Naive B cell (primary cell): Measurements from ENCODE around the gene BRICD5. TPM values are rescaled to one million over a fixed set of nuclear protein-coding genes. Genes with fewer than 3 reads are reported as not detected.

ENCODE experiments used
- ATAC-seq, 2 donors: fragments of 150-1000 bp; cut with Tn5 transposase; 2 replicates each; pipeline ENCODE4 v1.10.0; 2021; ENCODE audit warnings: low read depth in 2 of 2, mild to moderate bottlenecking in 2 of 2, moderate library complexity in 2 of 2
- DNase-seq: peaks from one replicate; pipeline ENCODE4 v3.0.0; 2022
- H3K27ac Mint-ChIP-seq, 6 donors: one replicate each; pipeline ENCODE4 v1.8.0; 2020 to 2022; ENCODE audit warnings: mild to moderate bottlenecking in 6 of 6, mixed read lengths in 6 of 6, moderate library complexity in 5 of 6, inconsistent platforms in 2 of 6
- H3K27me3 Mint-ChIP-seq, 3 donors: one replicate each; pipeline ENCODE4 v1.8.0; 2021 to 2022; ENCODE audit warnings: mixed read lengths in 3 of 3, mild to moderate bottlenecking in 1 of 3
- H3K36me3 Mint-ChIP-seq, 2 donors: one replicate each; pipeline ENCODE4 v1.8.0; 2020 to 2022; ENCODE audit warnings: mixed read lengths in 2 of 2, inconsistent platforms in 1 of 2, mild to moderate bottlenecking in 1 of 2
- H3K4me1 Mint-ChIP-seq, 3 donors: one replicate each; pipeline ENCODE4 v1.8.0; 2020 to 2022; ENCODE audit warnings: mixed read lengths in 3 of 3, inconsistent platforms in 1 of 3, mild to moderate bottlenecking in 1 of 3, moderate library complexity in 1 of 3
- H3K4me3 Mint-ChIP-seq, 8 donors: one replicate each; pipeline ENCODE4 v1.8.0; 2020 to 2022; ENCODE audit warnings: mild to moderate bottlenecking in 8 of 8, mixed read lengths in 8 of 8, moderate library complexity in 8 of 8, inconsistent platforms in 2 of 8
- H3K9me3 Mint-ChIP-seq, 7 donors: one replicate each; pipeline ENCODE4 v1.8.0; 2020 to 2022; ENCODE audit warnings: mixed read lengths in 7 of 7, mild to moderate bottlenecking in 5 of 7, inconsistent platforms in 2 of 7, moderate library complexity in 1 of 7
- polyA plus RNA-seq, 6 donors: library from polyadenylated mRNA; unstranded; fragments of 300-500 nt; fragmentation: Illumina TruSeq; gene quantifications; one replicate each; pipeline ENCODE4 v1.2.3, GENCODE V29; 2021; ENCODE audit warnings: low read depth in 6 of 6

The BRICD5 gene
- polyA plus RNA-seq, 6 donors from 2014 or later: 0.48 to 0.49 TPM; not detected in 4

DNA sequence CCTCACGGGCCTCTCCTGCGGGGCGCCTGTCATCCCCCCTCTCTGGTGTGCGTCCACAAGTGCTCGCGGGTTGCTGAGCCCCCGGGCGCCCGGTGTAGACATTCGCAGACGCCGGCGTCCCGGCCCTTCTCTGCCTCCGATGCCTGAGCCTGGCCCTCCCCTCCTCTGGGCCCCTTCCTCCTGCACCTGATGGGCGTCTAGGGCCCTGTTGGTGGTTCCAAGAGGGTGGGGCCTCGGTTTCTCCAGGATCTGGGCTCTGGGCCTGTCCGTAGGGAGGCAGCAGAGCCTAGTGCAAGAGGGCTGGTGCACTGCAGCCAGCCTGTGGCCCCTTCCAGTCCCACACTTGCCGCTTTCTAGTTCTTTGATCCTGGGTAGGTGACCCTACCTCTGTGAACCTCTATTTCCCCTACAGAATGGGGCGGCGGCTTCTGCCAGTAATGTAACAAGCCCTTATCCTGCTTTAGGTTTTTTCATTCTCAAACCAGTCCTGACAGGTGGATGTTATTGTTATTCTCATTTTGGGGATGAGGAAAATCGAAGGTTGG, 13.4 kb upstream of the BRICD5 start:
- no peaks in the 10 kb centered on the region for H3K27me3 Mint-ChIP-seq
- DNase-seq (no peak), ATAC-seq (peak; percentile 3 to 7)
- H3K4me3 Mint-ChIP-seq: peak overlapping the region; percentile 70 to 92 (median 84)
- peak overlapping the region in 4 of 6 donors; percentile 28 to 78 (median 62) for H3K27ac Mint-ChIP-seq
- peaks cover 0 to 21% (median 21%) of the 10 kb centered on the region in 3 donors for H3K4me1 Mint-ChIP-seq
- no peaks in the 10 kb centered on the region for H3K36me3 Mint-ChIP-seq
- no peaks in the 10 kb centered on the region for H3K9me3 Mint-ChIP-seq

DNA sequence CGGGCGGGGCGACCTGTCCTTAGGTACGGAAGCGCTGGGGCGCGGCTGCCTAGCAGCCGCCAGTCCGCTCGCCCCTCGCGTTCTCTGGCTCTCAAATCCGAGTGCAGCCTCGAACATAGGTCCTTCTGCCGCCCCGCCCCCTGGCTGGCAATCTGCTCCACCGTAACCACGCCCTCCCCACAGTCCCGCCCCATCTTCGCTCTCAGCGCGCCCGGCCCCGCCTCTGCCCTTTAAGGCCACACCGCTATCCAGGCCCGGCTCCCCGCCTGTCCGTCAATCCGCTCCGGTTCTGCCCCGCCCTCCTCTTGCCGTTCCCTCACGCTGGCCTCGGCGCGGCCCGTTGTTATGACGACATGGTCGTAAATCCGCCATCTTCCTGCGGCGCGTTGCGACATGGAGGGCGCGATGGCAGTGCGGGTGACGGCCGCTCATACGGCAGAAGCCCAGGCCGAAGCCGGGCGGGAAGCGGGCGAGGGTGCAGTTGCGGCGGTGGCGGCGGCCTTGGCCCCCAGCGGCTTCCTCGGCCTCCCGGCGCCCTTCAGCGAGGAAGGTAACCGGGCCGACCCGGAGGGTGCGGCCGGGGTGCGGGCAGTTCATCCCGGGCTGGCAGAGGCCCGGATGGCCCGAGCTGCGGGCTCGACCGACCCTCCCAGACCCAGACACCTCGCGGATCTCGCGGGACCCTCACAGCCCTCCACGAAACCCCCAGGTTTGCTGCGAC, 12.7 kb upstream of the BRICD5 start, which contains the start of gene E4F1:
Gene E4F1 (plus strand): TSS at position 371 of the 721 bp plus-strand sequence. CDS start 23 bp downstream, at position 394.
- no peaks in the 10 kb centered on the region for H3K36me3 Mint-ChIP-seq
- H3K27ac Mint-ChIP-seq: peak within 1 kb of the TSS; percentile 44 to 89 (median 68)
- peak within 1 kb of the TSS; percentile 75 to 94 (median 87) for H3K4me3 Mint-ChIP-seq
- ATAC-seq (peak; percentile 96 to 97), DNase-seq (peak; percentile 99)
- H3K9me3 Mint-ChIP-seq: no peaks in the 10 kb centered on the region
- H3K4me1 Mint-ChIP-seq: peaks cover 0 to 21% (median 21%) of the 10 kb centered on the region in 3 donors
- H3K27me3 Mint-ChIP-seq: no peaks in the 10 kb centered on the region

DNA sequence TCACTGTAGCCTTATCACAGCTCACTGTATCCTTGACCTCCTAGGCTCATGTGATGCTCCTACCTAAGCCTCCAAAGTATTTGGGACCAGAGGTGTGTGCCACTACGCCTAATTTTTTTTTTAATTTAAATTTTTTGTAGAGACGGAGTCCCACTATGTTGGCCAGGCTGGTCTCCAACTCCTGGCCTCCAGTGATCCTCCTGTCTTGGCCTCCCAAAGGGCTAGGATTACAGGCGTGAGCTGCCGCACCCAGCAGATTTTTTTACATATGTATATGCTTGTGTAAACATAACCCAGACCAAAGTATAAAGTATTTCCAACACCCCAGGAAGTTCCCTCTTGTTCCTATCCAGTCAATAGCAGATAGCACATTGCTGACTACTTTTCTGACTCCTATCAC, 5.7 kb upstream of the BRICD5 start:
- Mint-ChIP-seq H3K9me3 (no peaks in the 10 kb centered on the region), H3K27me3 (no peaks in the 10 kb centered on the region), H3K4me3 (peak overlapping the region in 7 of 8 donors; percentile 55 to 94 (median 87)), H3K36me3 (no peaks in the 10 kb centered on the region), H3K4me1 (peaks cover 10 to 18% (median 11%) of the 10 kb centered on the region in 3 donors), H3K27ac (peak overlapping the region in 1 of 6 donors; percentile 82)
- ATAC-seq (no peak), DNase-seq (no peak)

DNA sequence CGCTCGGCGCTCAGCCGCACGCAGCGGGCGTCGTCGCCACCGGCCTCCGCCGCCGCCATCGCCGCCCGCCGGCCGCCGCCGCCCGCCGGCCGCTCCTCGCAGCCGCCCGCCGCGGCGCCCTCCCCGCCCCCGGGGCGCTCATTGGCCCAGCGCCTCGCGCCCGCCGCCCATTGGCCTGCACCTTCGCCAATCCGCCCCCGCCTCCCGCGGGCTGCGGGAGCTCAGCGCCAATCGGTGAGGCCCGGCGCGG, 4.0 kb upstream of the BRICD5 start, which contains the start of gene PGP:
Gene PGP (minus strand): TSS at position 122 of the 250 bp plus-strand sequence. CDS start 63 bp downstream, at position 59.
- H3K4me1 Mint-ChIP-seq: peaks cover 10 to 18% (median 11%) of the 10 kb centered on the region in 3 donors
- H3K9me3 Mint-ChIP-seq: no peaks in the 10 kb centered on the region
- H3K27me3 Mint-ChIP-seq: no peaks in the 10 kb centered on the region
- H3K4me3 Mint-ChIP-seq: peak within 1 kb of the TSS; percentile 86 to 94 (median 89)
- DNase-seq (no peak), ATAC-seq (peak; percentile 95 to 96)
- no peaks in the 10 kb centered on the region for H3K36me3 Mint-ChIP-seq
- peak within 1 kb of the TSS in 4 of 6 donors; percentile 82 to 92 (median 84) for H3K27ac Mint-ChIP-seq

DNA sequence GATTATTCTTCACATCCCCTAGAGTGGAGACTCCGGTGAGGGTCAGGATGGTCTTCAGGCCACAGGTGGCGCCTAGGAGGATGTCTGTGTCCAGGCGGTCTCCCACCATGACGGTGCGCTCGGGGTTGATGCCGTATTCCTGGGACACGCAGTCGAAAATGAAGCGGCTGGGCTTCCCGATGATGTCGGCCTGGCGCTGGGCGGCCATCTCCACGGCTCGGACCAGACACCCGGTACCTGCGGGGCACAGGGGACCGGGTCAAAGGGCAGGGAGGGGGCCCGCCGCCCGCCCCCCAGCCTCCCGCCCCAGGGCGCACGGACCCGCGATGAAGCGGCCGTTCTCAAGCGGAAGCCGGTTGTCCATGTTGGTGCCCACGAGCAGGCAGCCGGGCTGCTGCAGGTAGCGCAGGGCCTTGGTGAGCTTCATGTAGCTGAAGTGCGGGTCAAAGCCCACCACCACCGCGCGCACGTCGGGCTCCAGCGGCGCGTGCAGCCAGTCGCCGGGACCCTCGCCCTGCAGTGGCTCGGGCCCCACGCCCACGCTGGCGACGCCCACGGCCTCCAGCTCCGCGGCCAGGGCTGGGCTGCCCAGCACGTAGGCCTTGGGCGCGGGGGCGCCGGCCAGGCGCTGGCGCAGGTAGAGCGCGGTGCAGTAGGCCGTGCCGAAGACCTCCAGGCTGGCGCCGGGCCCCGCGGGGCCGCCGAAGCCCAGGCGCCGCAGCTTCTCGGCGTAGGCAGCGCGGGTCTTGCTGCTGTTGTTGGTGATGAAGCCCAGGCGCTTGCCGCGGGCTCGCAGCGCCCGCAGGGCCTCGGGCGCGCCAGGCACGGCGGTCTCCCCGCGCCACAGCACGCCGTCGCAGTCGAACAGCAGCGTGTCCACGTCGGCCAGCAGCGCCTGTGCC, 3.4 kb upstream of the BRICD5 start:
- Mint-ChIP-seq H3K4me1 (peaks cover 10 to 18% (median 11%) of the 10 kb centered on the region in 3 donors), H3K36me3 (no peaks in the 10 kb centered on the region), H3K27me3 (no peaks in the 10 kb centered on the region), H3K4me3 (peak overlapping the region; percentile 69 to 87 (median 82)), H3K9me3 (no peaks in the 10 kb centered on the region), H3K27ac (peak overlapping the region in 1 of 6 donors; percentile 82)
- ATAC-seq: peak; percentile 2 to 3
- no peak for DNase-seq

DNA sequence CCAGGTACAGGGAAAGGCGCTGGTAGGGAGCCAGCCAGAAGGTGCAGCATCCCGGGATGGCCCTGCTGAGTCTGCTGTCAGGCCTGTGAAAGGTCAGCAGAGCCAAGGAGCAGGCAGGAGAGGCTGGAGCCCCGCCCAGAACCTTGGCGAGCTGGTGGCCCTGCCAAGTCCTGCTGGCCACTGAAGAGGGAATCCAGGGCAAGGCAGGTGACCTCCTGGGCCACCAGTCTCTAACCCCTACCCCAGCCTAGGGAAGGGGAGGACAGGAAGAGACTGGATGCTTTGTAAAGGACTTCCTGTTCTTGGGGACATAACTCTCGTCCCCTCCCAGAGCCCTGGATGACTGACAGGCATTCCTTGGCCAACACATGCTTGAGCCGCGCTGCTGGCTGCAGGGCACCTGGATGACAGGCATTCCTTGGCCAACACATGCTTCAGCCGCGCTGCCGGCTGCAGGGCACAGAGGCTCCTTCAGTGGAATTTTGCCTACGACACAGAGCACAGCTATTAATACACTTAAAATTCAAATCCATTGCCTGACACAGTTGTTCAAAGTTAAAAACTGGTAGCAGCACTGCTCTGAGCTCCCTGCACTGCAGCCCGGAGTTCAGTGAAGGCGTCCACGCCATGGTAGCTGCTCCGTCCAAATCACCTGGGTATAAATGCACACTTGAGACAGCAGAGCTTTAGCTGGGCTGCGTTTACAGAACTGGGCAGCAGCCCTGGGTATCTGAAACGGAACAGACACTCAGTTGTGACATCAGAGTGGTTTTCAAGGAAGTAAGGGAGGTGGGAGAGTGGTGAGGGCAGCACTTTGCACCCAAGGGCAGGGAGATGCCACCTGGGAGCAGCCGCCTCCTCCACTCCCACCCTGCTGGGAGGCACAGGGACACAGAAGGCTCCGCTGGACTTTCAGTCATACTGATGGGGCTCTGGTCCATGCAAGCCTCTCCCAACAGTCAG, 2.0 kb upstream of the BRICD5 start:
- H3K36me3 Mint-ChIP-seq: peaks cover 0 to 5% of the 10 kb centered on the region in 2 donors
- no peaks in the 10 kb centered on the region for H3K27me3 Mint-ChIP-seq
- peaks cover 13 to 21% (median 17%) of the 10 kb centered on the region in 3 donors for H3K4me1 Mint-ChIP-seq
- peak overlapping the region in 2 of 6 donors; percentile 21 to 73 for H3K27ac Mint-ChIP-seq
- peak overlapping the region; percentile 36 to 86 (median 78) for H3K4me3 Mint-ChIP-seq
- H3K9me3 Mint-ChIP-seq: no peaks in the 10 kb centered on the region
- ATAC-seq (no peak), DNase-seq (no peak)

DNA sequence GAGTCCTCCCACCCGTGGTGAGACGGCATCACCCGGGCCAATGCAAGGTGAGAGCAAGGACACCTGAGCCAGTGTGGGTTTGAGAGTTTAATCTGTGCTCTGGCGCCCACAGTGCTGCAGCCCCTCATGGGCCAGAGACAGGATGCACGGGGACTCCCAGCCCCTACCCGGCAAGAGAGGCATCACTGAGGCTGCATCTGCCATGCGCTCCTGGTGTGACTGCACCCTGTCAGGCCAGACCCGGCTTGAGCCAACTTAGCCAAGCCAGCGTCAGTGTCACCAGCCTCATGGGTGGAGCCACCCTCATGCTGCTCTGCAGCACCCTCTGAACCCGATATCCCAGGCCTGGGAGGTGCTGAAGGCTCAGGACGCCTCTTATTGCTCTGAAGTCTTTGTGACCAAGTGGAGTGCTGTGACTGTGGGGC, 1.3 kb upstream of the BRICD5 start:
- DNase-seq: no peak
- H3K4me3 Mint-ChIP-seq: peak overlapping the region in 3 of 8 donors; percentile 13 to 46 (median 25)

DNA sequence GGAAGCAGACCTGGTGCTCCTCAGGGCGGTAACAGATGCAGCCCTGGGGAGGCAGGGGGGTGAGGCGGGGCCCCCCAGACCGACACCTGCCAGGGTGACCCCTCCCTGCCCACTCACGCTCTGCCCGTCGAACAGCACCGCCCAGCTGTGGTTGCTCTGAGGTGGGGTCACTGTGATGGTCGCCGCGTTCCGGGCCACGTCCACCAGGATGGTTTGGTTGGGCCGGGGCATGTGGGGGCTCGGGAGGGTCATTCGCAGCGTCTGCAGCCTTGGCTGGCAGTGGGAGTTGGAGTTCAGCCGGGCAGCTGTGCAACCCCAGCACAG, 692 bp downstream of the BRICD5 start:
- H3K27ac Mint-ChIP-seq: no peak overlapping the region
- no peaks in the 10 kb centered on the region for H3K27me3 Mint-ChIP-seq
- ATAC-seq (no peak), DNase-seq (no peak)
- no peak overlapping the region for H3K4me3 Mint-ChIP-seq
- no peaks in the 10 kb centered on the region for H3K9me3 Mint-ChIP-seq
- peaks cover 0 to 9% of the 10 kb centered on the region in 2 donors for H3K36me3 Mint-ChIP-seq
- H3K4me1 Mint-ChIP-seq: peaks cover 17 to 29% (median 24%) of the 10 kb centered on the region in 3 donors

More for the DNA sequence above, 1.3 kb upstream of the BRICD5 start:
- H3K27me3 Mint-ChIP-seq: no peaks in the 10 kb centered on the region
- peaks cover 0 to 9% of the 10 kb centered on the region in 2 donors for H3K36me3 Mint-ChIP-seq
- H3K9me3 Mint-ChIP-seq: no peaks in the 10 kb centered on the region
- H3K27ac Mint-ChIP-seq: peak overlapping the region in 1 of 6 donors; percentile 73
- no peak for ATAC-seq
- H3K4me1 Mint-ChIP-seq: peaks cover 17 to 26% (median 22%) of the 10 kb centered on the region in 3 donors

DNA sequence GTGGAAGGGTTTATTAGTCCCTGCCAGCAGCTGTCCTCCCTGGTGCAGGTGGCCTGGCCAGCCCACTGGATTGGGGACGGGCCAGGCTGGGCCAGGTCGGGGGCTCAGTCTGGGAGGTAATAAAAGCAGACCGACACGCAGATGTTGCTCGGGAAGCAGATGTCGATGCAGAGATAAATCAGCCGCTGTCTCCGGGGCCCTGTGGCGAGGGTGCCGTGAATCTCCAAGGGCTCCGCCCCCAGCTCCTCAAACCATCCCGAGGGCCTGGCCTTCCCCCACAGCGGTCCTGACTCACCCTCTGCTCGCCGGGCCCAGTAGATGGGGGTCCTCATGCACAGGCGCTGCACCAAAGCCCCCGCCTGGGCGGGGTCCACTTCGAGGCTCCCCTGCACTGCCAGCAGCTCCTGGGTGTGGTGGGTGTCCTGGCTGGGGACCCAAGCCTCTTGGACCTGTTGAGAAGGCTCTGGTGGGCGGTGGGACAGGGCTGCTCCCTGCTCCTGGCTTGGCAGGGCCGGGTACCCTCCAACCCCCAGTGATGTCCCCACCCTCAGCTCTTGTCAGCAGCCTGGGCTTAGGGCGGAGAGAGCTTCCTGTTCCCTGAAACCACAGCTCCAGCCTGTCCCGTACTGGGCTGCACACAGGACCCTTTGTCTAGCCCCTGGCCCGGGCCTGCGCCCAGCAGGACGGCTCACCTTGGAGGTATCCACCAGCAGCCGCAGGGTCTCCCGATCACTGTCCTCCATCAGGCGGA, 1.2 kb downstream of the BRICD5 start:
- no peak overlapping the region for H3K27ac Mint-ChIP-seq
- peaks cover 0 to 9% of the 10 kb centered on the region in 2 donors for H3K36me3 Mint-ChIP-seq
- peaks cover 20 to 32% (median 29%) of the 10 kb centered on the region in 3 donors for H3K4me1 Mint-ChIP-seq
- H3K9me3 Mint-ChIP-seq: no peaks in the 10 kb centered on the region
- no peak for ATAC-seq
- DNase-seq: no peak
- H3K4me3 Mint-ChIP-seq: no peak overlapping the region
- no peaks in the 10 kb centered on the region for H3K27me3 Mint-ChIP-seq

DNA sequence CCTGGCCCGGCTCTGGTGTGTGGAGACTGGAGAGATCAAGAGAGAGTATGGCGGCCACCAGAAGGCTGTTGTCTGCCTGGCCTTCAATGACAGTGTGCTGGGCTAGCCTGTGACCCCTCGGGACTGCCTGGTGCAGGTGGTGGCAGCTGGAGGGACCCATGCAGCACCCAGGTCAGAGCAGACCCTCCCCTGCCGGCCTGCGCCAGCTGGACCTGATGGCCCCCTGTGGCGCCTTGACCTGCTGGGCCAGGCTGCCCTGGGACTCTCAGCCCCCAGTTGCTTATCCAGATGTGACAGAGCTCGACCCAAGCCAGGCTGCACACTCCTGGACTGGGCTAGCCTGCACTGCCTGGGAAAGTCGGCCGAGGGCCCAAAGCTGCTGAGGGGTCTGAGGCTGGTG, 1.9 kb downstream of the BRICD5 start:
- no peak overlapping the region for H3K4me3 Mint-ChIP-seq
- DNase-seq: no peak
- no peaks in the 10 kb centered on the region for H3K27me3 Mint-ChIP-seq
- ATAC-seq: no peak
- peaks cover 22 to 36% (median 31%) of the 10 kb centered on the region in 3 donors for H3K4me1 Mint-ChIP-seq
- H3K36me3 Mint-ChIP-seq: peaks cover 0 to 9% of the 10 kb centered on the region in 2 donors
- no peaks in the 10 kb centered on the region for H3K9me3 Mint-ChIP-seq
- no peak overlapping the region for H3K27ac Mint-ChIP-seq

DNA sequence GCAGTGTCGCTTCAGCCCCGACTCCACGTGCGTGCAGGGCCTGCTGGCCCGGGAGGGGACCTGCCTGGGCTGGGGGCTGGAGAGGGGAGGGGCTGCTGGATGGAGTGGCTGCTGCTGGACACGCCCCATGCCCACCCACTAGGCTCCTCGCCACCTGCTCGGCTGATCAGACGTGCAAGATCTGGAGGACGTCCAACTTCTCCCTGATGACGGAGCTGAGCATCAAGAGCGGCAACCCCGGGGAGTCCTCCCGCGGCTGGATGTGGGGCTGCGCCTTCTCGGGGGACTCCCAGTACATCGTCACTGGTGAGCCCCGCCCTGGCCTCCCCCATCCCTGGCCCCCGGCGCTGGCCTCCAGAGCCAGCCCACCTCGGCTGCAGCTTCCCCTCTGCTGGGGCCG, 2.4 kb downstream of the BRICD5 start:
- Mint-ChIP-seq H3K36me3 (peaks cover 0 to 9% of the 10 kb centered on the region in 2 donors), H3K4me3 (peak overlapping the region in 1 of 8 donors; percentile 33), H3K27ac (no peak overlapping the region), H3K4me1 (peaks cover 26 to 37% (median 26%) of the 10 kb centered on the region in 3 donors), H3K27me3 (no peaks in the 10 kb centered on the region), H3K9me3 (no peaks in the 10 kb centered on the region)
- no peak for DNase-seq
- ATAC-seq: no peak

DNA sequence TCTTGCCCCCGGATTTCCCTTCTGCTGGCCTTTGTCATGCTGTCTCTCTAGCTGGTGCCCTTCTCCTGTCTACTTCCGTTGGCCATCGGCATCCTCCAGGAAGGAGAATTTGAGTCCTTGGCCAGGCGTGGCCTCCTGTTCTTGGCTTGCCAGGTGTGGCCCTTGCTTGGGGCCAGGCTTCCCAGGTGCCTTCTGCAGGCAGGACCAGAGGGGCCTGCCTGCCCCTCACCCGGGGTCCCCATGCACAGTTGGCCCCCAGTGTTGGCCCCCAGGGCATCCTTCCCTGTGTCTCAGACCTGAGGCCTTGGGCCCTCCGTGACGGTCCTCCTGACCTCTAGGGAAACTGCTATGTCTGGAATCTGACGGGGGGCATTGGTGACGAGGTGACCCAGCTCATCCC, 2.8 kb downstream of the BRICD5 start:
- peaks cover 0 to 9% of the 10 kb centered on the region in 2 donors for H3K36me3 Mint-ChIP-seq
- ATAC-seq: no peak
- H3K4me1 Mint-ChIP-seq: peaks cover 22 to 34% (median 26%) of the 10 kb centered on the region in 3 donors
- H3K4me3 Mint-ChIP-seq: peak overlapping the region in 7 of 8 donors; percentile 19 to 87 (median 68)
- H3K27me3 Mint-ChIP-seq: no peaks in the 10 kb centered on the region
- H3K9me3 Mint-ChIP-seq: no peaks in the 10 kb centered on the region
- DNase-seq: no peak
- H3K27ac Mint-ChIP-seq: peak overlapping the region in 2 of 6 donors; percentile 54 to 78
